Fibroblast of lung (primary cell): Measurements from ENCODE around the gene DHX32. TPM values are rescaled to one million over a fixed set of nuclear protein-coding genes. Genes with fewer than 3 reads are reported as not detected.

Experiments
- DNase-seq, 2 donors: peaks; one replicate each; pipeline versions ENCODE4 v3.0.0 to v3.0.0-alpha.2; 2010; ENCODE audit warnings: low read depth in 2 of 2
- H2AFZ ChIP-seq: 2 replicates; pipeline ENCODE4 v1.5.1; 2012; ENCODE audit warnings: low read length, control low read depth, inconsistent platforms
- H3K27ac ChIP-seq: 2 replicates; pipeline ENCODE4 v1.5.1; 2011; ENCODE audit warnings: low read length, control low read depth; ENCODE audit not compliant: insufficient read depth
- H3K27me3 ChIP-seq: 2 replicates; pipeline ENCODE4 v1.5.1; 2011; ENCODE audit warnings: mild to moderate bottlenecking, low read length; ENCODE audit not compliant: control insufficient read depth, insufficient read depth
- H3K36me3 ChIP-seq: 2 replicates; pipeline ENCODE4 v1.5.1; 2011; ENCODE audit warnings: low read length; ENCODE audit not compliant: control insufficient read depth, insufficient read depth
- H3K4me1 ChIP-seq: 2 replicates; pipeline ENCODE4 v1.5.1; 2011; ENCODE audit warnings: low read length; ENCODE audit not compliant: control insufficient read depth, insufficient read depth; ENCODE audit errors: extremely low read depth
- H3K4me2 ChIP-seq: 2 replicates; pipeline ENCODE4 v1.5.1; 2011; ENCODE audit warnings: low read length, control low read depth; ENCODE audit not compliant: insufficient read depth; ENCODE audit errors: extremely low read depth
- H3K4me3 ChIP-seq, 4 experiments: fragments of 200-600 bp in 1 of 4; sonication (generic) in 1 of 4; replicated peaks in 1 of 4; 2 replicates each; pipeline ENCODE4 v1.5.1; 2011 to 2016; ENCODE audit warnings: low read length in 4 of 4, low read depth in 3 of 4, mild to moderate bottlenecking in 3 of 4, control low read depth in 2 of 4, inconsistent platforms in 1 of 4, mixed read lengths in 1 of 4; ENCODE audit not compliant: insufficient read depth in 1 of 4; ENCODE audit errors: control extremely low read depth in 1 of 4
- H3K79me2 ChIP-seq: 2 replicates; pipeline ENCODE4 v1.5.1; 2012; ENCODE audit warnings: mild to moderate bottlenecking, low read length, inconsistent platforms; ENCODE audit not compliant: control insufficient read depth, insufficient read depth
- H3K9ac ChIP-seq: 2 replicates; pipeline ENCODE4 v1.5.1; 2011; ENCODE audit warnings: mild to moderate bottlenecking, low read length, control low read depth; ENCODE audit not compliant: insufficient read depth
- H3K9me3 ChIP-seq: 2 replicates; pipeline ENCODE4 v1.5.1; 2012; ENCODE audit warnings: low read depth, low read length; ENCODE audit not compliant: control insufficient read depth, insufficient read depth
- H4K20me1 ChIP-seq: 2 replicates; pipeline ENCODE4 v1.5.1; 2011; ENCODE audit warnings: low read length; ENCODE audit not compliant: control insufficient read depth, insufficient read depth; ENCODE audit errors: extremely low read depth
- EZH2 ChIP-seq: IDR thresholded peaks from 2 replicates; pipeline ENCODE4 v1.5.1; 2012; ENCODE audit warnings: low read length, control low read depth, mild to moderate bottlenecking; ENCODE audit errors: missing control alignments
- polyA plus RNA-seq, 2 donors: library from polyadenylated mRNA; depleted of rRNA in 1 of 2; stranded (reverse) in 1 of 2; unstranded in 1 of 2; fragments of >200 nt; gene quantifications; 2 replicates each; pipeline ENCODE4 v1.2.1, GENCODE V29; 2011 to 2012; ENCODE audit warnings: missing spikeins in 1 of 2
- total RNA-seq: library from RNA; depleted of rRNA; stranded (reverse); fragments of >200 nt; gene quantifications from 2 replicates; pipeline ENCODE4 v1.2.1, GENCODE V29; 2014
- TF ChIP-seq, protein P1 (sequence below), 2 donors: IDR thresholded peaks in 1 of 2; conservative IDR thresholded peaks in 1 of 2; 1 replicate in 1 of 2; 2 replicates in 1 of 2; pipeline ENCODE4 v1.5.1; 2011 to 2012; ENCODE audit warnings: low read length in 2 of 2, control low read depth in 1 of 2, inconsistent platforms in 1 of 2, low read depth in 1 of 2, mild to moderate bottlenecking in 1 of 2

Gene DHX32
- total and polyA plus RNA-seq, 2 donors (not counting 1 experiment from before 2014, with no cell fraction given) = 31.1 to 33.7 TPM

DNA sequence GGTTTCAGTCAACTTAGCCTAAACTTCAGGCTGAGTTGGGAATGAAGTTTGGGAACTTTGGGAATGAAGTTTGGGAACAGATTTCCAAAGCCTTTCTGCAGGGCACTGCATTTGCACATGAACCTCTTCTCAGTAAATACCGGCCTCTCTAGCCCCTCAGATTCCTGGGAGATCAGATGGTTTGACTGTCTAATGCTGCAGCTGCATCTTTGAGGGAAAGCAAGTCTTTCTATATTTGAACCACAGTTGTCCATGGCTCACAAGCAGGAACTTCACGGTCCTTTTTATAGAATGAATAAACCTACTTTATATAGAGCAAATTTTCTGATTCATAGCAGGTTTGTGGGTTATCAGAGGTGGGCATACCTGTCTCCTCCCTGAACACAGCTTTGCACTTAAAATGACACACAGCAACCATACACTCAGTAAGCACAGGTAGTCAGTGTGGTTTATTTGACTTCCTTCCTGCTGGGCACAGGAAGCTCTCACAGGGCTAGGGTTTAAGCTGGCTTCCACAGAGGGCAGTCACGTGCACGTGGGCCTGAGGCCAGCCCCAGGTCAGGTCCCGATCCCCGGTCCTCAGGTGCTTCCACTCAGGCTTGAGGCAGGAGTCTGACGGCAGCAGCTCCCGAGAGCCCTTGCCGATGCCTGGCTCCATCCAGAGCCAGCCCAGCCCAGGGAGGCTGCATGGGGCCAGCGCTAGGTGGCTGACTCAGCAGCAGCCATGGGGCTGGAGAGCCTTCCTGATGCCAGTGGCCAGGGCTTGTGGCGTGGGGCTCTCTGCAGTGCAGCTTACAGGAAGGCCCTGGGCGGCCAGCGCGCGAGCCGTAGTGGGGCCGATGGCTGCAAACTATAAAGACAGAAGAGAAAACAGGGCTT lies 92.7 kb downstream of the DHX32 start:
- H3K9ac ChIP-seq = no peak overlapping the region
- H3K36me3 ChIP-seq = no peaks in the 10 kb centered on the region
- no peaks in the 10 kb centered on the region for H3K9me3 ChIP-seq
- no peak overlapping the region for H2AFZ ChIP-seq
- H3K79me2 ChIP-seq = no peaks in the 10 kb centered on the region
- no peaks in the 10 kb centered on the region for H3K27me3 ChIP-seq
- H3K4me2 ChIP-seq = no peak overlapping the region
- no peak overlapping the region for H3K4me3 ChIP-seq
- no peaks in the 10 kb centered on the region for H3K4me1 ChIP-seq
- no peak for DNase-seq
- no peak overlapping the region for H3K27ac ChIP-seq
- H4K20me1 ChIP-seq = no peaks in the 10 kb centered on the region
- TF ChIP-seq, protein P1, sequence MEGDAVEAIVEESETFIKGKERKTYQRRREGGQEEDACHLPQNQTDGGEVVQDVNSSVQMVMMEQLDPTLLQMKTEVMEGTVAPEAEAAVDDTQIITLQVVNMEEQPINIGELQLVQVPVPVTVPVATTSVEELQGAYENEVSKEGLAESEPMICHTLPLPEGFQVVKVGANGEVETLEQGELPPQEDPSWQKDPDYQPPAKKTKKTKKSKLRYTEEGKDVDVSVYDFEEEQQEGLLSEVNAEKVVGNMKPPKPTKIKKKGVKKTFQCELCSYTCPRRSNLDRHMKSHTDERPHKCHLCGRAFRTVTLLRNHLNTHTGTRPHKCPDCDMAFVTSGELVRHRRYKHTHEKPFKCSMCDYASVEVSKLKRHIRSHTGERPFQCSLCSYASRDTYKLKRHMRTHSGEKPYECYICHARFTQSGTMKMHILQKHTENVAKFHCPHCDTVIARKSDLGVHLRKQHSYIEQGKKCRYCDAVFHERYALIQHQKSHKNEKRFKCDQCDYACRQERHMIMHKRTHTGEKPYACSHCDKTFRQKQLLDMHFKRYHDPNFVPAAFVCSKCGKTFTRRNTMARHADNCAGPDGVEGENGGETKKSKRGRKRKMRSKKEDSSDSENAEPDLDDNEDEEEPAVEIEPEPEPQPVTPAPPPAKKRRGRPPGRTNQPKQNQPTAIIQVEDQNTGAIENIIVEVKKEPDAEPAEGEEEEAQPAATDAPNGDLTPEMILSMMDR (conservative IDR thresholded peaks at IDR 0.05 in 1 of 2, IDR thresholded peaks at IDR 0.05 in 1 of 2; ENCODE audit: low read depth in 1 of 2, low read length in 2 of 2) = no peak
- no peak for TF ChIP-seq EZH2

Other genes starting within 250 kb of the DHX32 start
- gene TEX36, start 198.1 kb downstream of the DHX32 start, total RNA-seq = not detected in 2 replicates
- gene TEX36, start 198.1 kb downstream of the DHX32 start, polyA plus RNA-seq = 0.32 TPM in 1 of 2 replicates, not detected in the other
- 21.6 and 25.3 TPM in 2 replicates for gene EDRF1, start 161.6 kb downstream of the DHX32 start, total RNA-seq
- 17.3 and 19.9 TPM in 2 replicates for gene EDRF1, start 161.6 kb downstream of the DHX32 start, polyA plus RNA-seq
- gene MMP21, start 105.5 kb downstream of the DHX32 start, total RNA-seq = 0.17 and 0.26 TPM in 2 replicates
- gene MMP21, start 105.5 kb downstream of the DHX32 start, polyA plus RNA-seq = 0.05 TPM in 1 of 2 replicates, not detected in the other
- 60.4 and 75.0 TPM in 2 replicates for gene UROS, start 58.0 kb downstream of the DHX32 start, total RNA-seq
- gene UROS, start 58.0 kb downstream of the DHX32 start, polyA plus RNA-seq = 54.4 and 63.9 TPM in 2 replicates
- gene BCCIP, start 57.7 kb downstream of the DHX32 start, total RNA-seq = 31.3 and 32.0 TPM in 2 replicates
- gene BCCIP, start 57.7 kb downstream of the DHX32 start, polyA plus RNA-seq = 72.2 and 88.9 TPM in 2 replicates
- 0.83 and 2.6 TPM in 2 replicates for gene FANK1, start 15.3 kb upstream of the DHX32 start, total RNA-seq
- gene FANK1, start 15.3 kb upstream of the DHX32 start, polyA plus RNA-seq = 1.6 and 4.4 TPM in 2 replicates